HepG2 (cell line): ENCODE data around the gene GABRR3. TPM values are rescaled to one million over a fixed set of nuclear protein-coding genes. Genes with fewer than 3 reads are reported as not detected.

Experiments
- CREB1 ChIP-seq, 2 experiments: fragments of 450-650 bp in 1 of 2; IDR thresholded peaks; 2 replicates each; pipeline ENCODE4 v1.6.1; 2016 to 2017; ENCODE audit warnings: control low read depth in 1 of 2, mild to moderate bottlenecking in 1 of 2, missing compliant biosample characterization in 1 of 2, missing genetic modification characterization in 1 of 2
- HMG20B ChIP-seq: conservative IDR thresholded peaks from 2 replicates; pipeline ENCODE4 v1.6.1; 2016; ENCODE audit warnings: missing genetic modification reagents, missing compliant biosample characterization
- ISL2 ChIP-seq: sonication (generic); formaldehyde crosslinking; IDR thresholded peaks from 2 replicates; pipeline ENCODE4 v1.5.0; 2020; ENCODE audit warnings: missing genetic modification reagents
- NR2F6 ChIP-seq, 2 experiments: IDR thresholded peaks; 2 replicates each; pipeline ENCODE4 v1.6.1; 2016; ENCODE audit warnings: antibody characterized with exemption in 1 of 2, mild to moderate bottlenecking in 1 of 2
- TOE1 ChIP-seq: sonication (generic); formaldehyde crosslinking; IDR thresholded peaks from 2 replicates; pipeline ENCODE4 v1.4.0; 2020; ENCODE audit warnings: mild to moderate bottlenecking, missing genetic modification reagents
- ZBTB8A ChIP-seq: sonication (generic); formaldehyde crosslinking; IDR thresholded peaks from 2 replicates; pipeline ENCODE4 v1.4.0; 2020; ENCODE audit warnings: mild to moderate bottlenecking, low read depth, missing genetic modification reagents, borderline replicate concordance
- ZNF468 ChIP-seq: sonication (generic); formaldehyde crosslinking; IDR thresholded peaks from 2 replicates; pipeline ENCODE4 v1.8.0; 2022; ENCODE audit warnings: mild to moderate bottlenecking, moderate library complexity, missing genetic modification reagents
- ZNF543 ChIP-seq: sonication (generic); formaldehyde crosslinking; IDR thresholded peaks from 2 replicates; pipeline ENCODE4 v1.4.0; 2020; ENCODE audit warnings: mild to moderate bottlenecking, missing genetic modification reagents
- ZNF7 ChIP-seq: IDR thresholded peaks from 2 replicates; pipeline ENCODE4 v1.6.1; 2016; ENCODE audit warnings: missing biosample characterization, missing genetic modification reagents
- polyA plus RNA-seq, 8 experiments: library from polyadenylated mRNA; depleted of rRNA in 3 of 8; stranded (reverse) in 7 of 8; unstranded in 1 of 8; fragments of >200 nt; fragmentation: Illumina TruSeq in 4 of 8; extraction: Trizol in 4 of 8; gene quantifications; 2 replicates each; pipeline versions ENCODE4 v1.2.1 to v1.2.3, GENCODE V29; 2011 to 2016; ENCODE audit warnings: low read depth in 4 of 8, missing spikeins in 1 of 8, mixed read lengths in 1 of 8; ENCODE audit not compliant: insufficient read depth in 1 of 8
- total RNA-seq, 5 experiments: library from RNA; depleted of rRNA; stranded (reverse); fragments of >200 nt; fragmentation: Illumina TruSeq; extraction: Trizol; gene quantifications; 2 replicates each; pipeline ENCODE4 v1.2.3, GENCODE V29; 2016; ENCODE audit warnings: low read depth in 1 of 5
- TF ChIP-seq, protein P1 (sequence below): sonication (generic); formaldehyde crosslinking; IDR thresholded peaks from one replicate; pipeline ENCODE4 v1.5.1; 2020; ENCODE audit warnings: mild to moderate bottlenecking, missing genetic modification reagents; ENCODE audit errors: not compliant biosample characterization
- TF ChIP-seq, protein P2 (sequence below): sonication (generic); formaldehyde crosslinking; IDR thresholded peaks from 2 replicates; pipeline ENCODE4 v1.4.0; 2020; ENCODE audit warnings: missing genetic modification reagents
- TF ChIP-seq, protein P3 (sequence below): sonication (generic); formaldehyde crosslinking; IDR thresholded peaks from 2 replicates; pipeline ENCODE4 v1.5.0; 2020; ENCODE audit warnings: mild to moderate bottlenecking, missing genetic modification reagents, borderline replicate concordance

The GABRR3 gene
- total and polyA plus RNA-seq, 2 of the 13 experiments (the other 11 are each of a cell fraction or from before 2014, with no cell fraction given) = 0.42 to 0.83 TPM

DNA sequence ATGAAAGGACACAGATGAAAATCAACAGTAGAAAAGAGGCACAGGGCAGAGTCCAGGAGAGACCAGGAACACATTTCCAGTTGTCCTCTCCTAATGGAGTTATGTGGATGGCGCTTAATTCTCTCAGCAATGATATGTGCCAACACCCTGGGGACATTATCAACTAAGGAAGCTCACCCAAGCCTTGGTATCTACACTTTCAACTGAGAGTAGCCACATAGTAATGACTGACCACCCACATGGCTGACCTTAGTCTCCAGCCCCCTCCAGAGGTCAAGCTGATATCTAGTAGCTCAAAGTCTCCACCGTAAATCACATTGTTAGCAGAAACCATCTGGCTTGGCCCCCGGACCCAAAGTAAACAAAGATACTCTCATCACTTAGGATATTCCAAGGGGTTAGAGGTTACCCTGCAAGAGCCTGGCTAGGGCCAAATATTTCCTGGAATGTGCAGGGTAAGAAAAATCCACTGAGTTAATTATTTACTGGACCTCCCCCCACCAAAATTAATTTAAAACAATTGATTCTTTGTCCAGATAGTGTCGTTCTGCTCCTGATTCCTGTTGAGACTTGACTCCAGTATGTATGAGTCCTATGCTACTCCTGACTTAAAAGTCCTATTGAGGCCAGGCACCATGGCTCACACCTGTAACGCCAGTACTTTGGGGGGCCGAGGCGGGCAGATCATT is 24.8 kb downstream of the GABRR3 start (continued):
- TF ChIP-seq NR2F6 (IDR thresholded peaks at IDR 0.05) (peak; percentile 99), NR2F6 (CRISPR knock-in tag; IDR thresholded peaks at IDR 0.05) (peak; percentile 98), CREB1 (IDR thresholded peaks at IDR 0.05) (no peak), CREB1 (CRISPR knock-in tag; IDR thresholded peaks at IDR 0.05) (0 out of 2 replicates have a peak, but pooled peaks have one; percentile 14), HMG20B (peak; percentile 90), ZNF468 (CRISPR knock-in tag) (no peak), ISL2 (peak; percentile 95), ZNF543 (peak; percentile 100), ZNF7 (CRISPR knock-in tag) (peak; percentile 88), ZBTB8A (CRISPR knock-in tag) (no peak), TOE1 (CRISPR knock-in tag) (0 out of 2 replicates have a peak, but pooled peaks have one; percentile 33)
- TF ChIP-seq, protein P1, sequence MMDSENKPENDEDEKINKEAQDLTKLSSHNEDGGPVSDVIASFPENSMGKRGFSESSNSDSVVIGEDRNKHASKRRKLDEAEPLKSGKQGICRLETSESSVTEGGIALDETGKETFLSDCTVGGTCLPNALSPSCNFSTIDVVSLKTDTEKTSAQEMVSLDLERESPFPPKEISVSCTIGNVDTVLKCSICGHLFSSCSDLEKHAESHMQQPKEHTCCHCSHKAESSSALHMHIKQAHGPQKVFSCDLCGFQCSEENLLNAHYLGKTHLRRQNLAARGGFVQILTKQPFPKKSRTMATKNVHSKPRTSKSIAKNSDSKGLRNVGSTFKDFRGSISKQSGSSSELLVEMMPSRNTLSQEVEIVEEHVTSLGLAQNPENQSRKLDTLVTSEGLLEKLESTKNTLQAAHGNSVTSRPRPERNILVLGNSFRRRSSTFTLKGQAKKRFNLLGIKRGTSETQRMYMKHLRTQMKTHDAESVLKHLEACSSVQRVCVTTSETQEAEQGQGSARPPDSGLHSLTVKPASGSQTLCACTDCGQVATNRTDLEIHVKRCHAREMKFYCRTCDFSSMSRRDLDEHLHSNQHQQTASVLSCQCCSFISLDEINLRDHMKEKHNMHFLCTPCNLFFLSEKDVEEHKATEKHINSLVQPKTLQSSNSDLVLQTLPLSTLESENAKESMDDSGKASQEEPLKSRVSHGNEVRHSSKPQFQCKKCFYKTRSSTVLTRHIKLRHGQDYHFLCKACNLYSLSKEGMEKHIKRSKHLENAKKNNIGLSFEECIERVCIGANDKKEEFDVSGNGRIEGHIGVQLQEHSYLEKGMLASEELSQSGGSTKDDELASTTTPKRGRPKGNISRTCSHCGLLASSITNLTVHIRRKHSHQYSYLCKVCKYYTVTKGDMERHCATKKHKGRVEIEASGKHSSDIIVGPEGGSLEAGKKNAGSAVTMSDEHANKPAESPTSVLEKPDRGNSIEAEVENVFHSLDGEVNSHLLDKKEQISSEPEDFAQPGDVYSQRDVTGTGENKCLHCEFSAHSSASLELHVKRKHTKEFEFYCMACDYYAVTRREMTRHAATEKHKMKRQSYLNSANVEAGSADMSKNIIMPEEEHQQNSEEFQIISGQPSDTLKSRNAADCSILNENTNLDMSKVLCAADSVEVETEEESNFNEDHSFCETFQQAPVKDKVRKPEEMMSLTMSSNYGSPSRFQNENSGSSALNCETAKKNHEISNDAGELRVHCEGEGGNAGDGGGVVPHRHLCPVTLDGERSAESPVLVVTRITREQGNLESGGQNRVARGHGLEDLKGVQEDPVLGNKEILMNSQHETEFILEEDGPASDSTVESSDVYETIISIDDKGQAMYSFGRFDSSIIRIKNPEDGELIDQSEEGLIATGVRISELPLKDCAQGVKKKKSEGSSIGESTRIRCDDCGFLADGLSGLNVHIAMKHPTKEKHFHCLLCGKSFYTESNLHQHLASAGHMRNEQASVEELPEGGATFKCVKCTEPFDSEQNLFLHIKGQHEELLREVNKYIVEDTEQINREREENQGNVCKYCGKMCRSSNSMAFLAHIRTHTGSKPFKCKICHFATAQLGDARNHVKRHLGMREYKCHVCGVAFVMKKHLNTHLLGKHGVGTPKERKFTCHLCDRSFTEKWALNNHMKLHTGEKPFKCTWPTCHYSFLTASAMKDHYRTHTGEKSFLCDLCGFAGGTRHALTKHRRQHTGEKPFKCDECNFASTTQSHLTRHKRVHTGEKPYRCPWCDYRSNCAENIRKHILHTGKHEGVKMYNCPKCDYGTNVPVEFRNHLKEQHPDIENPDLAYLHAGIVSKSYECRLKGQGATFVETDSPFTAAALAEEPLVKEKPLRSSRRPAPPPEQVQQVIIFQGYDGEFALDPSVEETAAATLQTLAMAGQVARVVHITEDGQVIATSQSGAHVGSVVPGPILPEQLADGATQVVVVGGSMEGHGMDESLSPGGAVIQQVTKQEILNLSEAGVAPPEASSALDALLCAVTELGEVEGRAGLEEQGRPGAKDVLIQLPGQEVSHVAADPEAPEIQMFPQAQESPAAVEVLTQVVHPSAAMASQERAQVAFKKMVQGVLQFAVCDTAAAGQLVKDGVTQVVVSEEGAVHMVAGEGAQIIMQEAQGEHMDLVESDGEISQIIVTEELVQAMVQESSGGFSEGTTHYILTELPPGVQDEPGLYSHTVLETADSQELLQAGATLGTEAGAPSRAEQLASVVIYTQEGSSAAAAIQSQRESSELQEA (CRISPR knock-in tag) = no peak
- TF ChIP-seq, protein P2, sequence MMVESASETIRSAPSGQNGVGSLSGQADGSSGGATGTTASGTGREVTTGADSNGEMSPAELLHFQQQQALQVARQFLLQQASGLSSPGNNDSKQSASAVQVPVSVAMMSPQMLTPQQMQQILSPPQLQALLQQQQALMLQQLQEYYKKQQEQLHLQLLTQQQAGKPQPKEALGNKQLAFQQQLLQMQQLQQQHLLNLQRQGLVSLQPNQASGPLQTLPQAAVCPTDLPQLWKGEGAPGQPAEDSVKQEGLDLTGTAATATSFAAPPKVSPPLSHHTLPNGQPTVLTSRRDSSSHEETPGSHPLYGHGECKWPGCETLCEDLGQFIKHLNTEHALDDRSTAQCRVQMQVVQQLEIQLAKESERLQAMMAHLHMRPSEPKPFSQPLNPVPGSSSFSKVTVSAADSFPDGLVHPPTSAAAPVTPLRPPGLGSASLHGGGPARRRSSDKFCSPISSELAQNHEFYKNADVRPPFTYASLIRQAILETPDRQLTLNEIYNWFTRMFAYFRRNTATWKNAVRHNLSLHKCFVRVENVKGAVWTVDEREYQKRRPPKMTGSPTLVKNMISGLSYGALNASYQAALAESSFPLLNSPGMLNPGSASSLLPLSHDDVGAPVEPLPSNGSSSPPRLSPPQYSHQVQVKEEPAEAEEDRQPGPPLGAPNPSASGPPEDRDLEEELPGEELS = peak; percentile 84; the same call in 1 of the 2 replicates
- TF ChIP-seq, protein P3, sequence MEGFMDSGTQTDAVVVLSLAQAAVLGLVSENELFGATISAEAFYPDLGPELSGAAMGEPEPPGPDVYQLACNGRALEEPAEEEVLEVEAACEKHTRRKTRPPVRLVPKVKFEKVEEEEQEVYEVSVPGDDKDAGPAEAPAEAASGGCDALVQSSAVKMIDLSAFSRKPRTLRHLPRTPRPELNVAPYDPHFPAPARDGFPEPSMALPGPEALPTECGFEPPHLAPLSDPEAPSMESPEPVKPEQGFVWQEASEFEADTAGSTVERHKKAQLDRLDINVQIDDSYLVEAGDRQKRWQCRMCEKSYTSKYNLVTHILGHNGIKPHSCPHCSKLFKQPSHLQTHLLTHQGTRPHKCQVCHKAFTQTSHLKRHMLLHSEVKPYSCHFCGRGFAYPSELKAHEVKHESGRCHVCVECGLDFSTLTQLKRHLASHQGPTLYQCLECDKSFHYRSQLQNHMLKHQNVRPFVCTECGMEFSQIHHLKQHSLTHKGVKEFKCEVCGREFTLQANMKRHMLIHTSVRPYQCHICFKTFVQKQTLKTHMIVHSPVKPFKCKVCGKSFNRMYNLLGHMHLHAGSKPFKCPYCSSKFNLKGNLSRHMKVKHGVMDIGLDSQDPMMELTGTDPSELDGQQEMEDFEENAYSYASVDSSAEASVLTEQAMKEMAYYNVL (CRISPR knock-in tag) = peak; percentile 67; the same call in 1 of the 2 replicates
